NCI-H748 treated with DMSO at 0.1 percent for 48 hours (cell line): Measurements from ENCODE around the gene MAD1L1.

Experiments
- DNase-seq: peaks from one replicate; lab custom pipeline; 2025; lab: John Stamatoyannopoulos, UW

Gene MAD1L1

GRCh38 chr7:1913466-1914282 lies 319.1 kb downstream of the MAD1L1 start:
- DNase-seq: no peak

- no peak for DNase-seq
These were observed 319.9 kb downstream of the MAD1L1 start for GRCh38 chr7:1912593-1913465.

- no peak for DNase-seq
These were observed 321.2 kb downstream of the MAD1L1 start for GRCh38 chr7:1911571-1911970.

- DNase-seq: no peak
These were observed 321.9 kb downstream of the MAD1L1 start for GRCh38 chr7:1910827-1911226.

GRCh38 chr7:1910081-1910685 lies 322.6 kb downstream of the MAD1L1 start:
- DNase-seq: no peak

GRCh38 chr7:1909476-1909875 lies 323.3 kb downstream of the MAD1L1 start:
- no peak for DNase-seq

- DNase-seq: no peak
These were observed 323.8 kb downstream of the MAD1L1 start for GRCh38 chr7:1908823-1909420.

GRCh38 chr7:1907751-1908365 lies 324.9 kb downstream of the MAD1L1 start:
- no peak for DNase-seq

GRCh38 chr7:1906988-1907745 lies 325.6 kb downstream of the MAD1L1 start:
- DNase-seq: no peak

GRCh38 chr7:1906087-1906830 lies 326.5 kb downstream of the MAD1L1 start:
- no peak for DNase-seq

- no peak for DNase-seq
These were observed 330.4 kb downstream of the MAD1L1 start for GRCh38 chr7:1902231-1902855.

- DNase-seq: no peak
These were observed 331.1 kb downstream of the MAD1L1 start for GRCh38 chr7:1901431-1902210.

GRCh38 chr7:1900847-1901246 lies 331.9 kb downstream of the MAD1L1 start:
- DNase-seq: no peak

- DNase-seq: no peak
These were observed 332.6 kb downstream of the MAD1L1 start for GRCh38 chr7:1899951-1900762.

GRCh38 chr7:1899196-1899595 lies 333.5 kb downstream of the MAD1L1 start:
- no peak for DNase-seq

- DNase-seq: no peak
These were observed 334.0 kb downstream of the MAD1L1 start for GRCh38 chr7:1898628-1899185.

GRCh38 chr7:1897861-1898627 lies 334.7 kb downstream of the MAD1L1 start:
- no peak for DNase-seq
